Measurements from ENCODE around the gene DROSHA. TPM values are rescaled to one million over a fixed set of nuclear protein-coding genes. Genes with fewer than 3 reads are reported as not detected.

The DROSHA gene
- total and polyA plus RNA-seq, 10 donors: 34.8 to 68.5 (median 46.0) TPM

- Histone ChIP-seq H3K27ac (peak overlapping the region in 1 of 8 donors; percentile 89), H3K4me3 (peak overlapping the region; percentile 70 to 87 (median 78)), H3K9me3 (no peaks in the 10 kb centered on the region), H3K4me1 (peaks cover 15 to 63% (median 39%) of the 10 kb centered on the region in 6 donors), H3K36me3 (peaks cover 4 to 55% (median 45%) of the 10 kb centered on the region in 6 donors), H3K27me3 (replicated peaks in 1 of 7) (no peaks in the 10 kb centered on the region)
- no peak for DNase-seq
- intact Hi-C loops (cut with DNase I; ENCODE audit: low total_unique reads): no loop called here
- TF ChIP-seq CTCF (IDR thresholded peaks at IDR 0.05 in 8 of 11, conservative IDR thresholded peaks at IDR 0.05 in 3 of 11) (no peak), POLR2A (IDR thresholded peaks at IDR 0.05) (no peak)
- 76 to 89% (median 82%) methylated on average over 9 of the region's 9 CpGs for WGBS, 5 donors
Observed at GRCh38 chr5:31530541-31531265, 1.2 kb downstream of the DROSHA start.

GRCh38 chr5:31523041-31523440, 8.9 kb downstream of the DROSHA start:
- Histone ChIP-seq H3K27ac (no peak overlapping the region), H3K9me3 (no peaks in the 10 kb centered on the region), H3K27me3 (replicated peaks in 1 of 7) (no peaks in the 10 kb centered on the region), H3K4me3 (no peak overlapping the region), H3K36me3 (peaks cover 0 to 98% (median 67%) of the 10 kb centered on the region in 6 donors), H3K4me1 (no peaks in the 10 kb centered on the region)
- 96 to 99% (median 97%) methylated on average over 4 of the region's 4 CpGs for WGBS, 5 donors
- no peak for DNase-seq
- TF ChIP-seq POLR2AphosphoS5 (IDR thresholded peaks at IDR 0.05) (no peak), POLR2A (IDR thresholded peaks at IDR 0.05) (no peak)
- intact Hi-C loops (cut with DNase I; ENCODE audit: low total_unique reads): no loop called here

- H3K36me3 ChIP-seq: peaks cover 0 to 100% (median 54%) of the 10 kb centered on the region in 6 donors
- H3K4me1 ChIP-seq: peaks cover 0 to 8% (median 0%) of the 10 kb centered on the region in 6 donors
- H3K27me3 ChIP-seq (replicated peaks in 1 of 7): no peaks in the 10 kb centered on the region
- intact Hi-C loops (cut with DNase I; ENCODE audit: low total_unique reads): no loop called here
- no peaks in the 10 kb centered on the region for H3K9me3 ChIP-seq
- TF ChIP-seq CTCF (IDR thresholded peaks at IDR 0.05 in 8 of 11, conservative IDR thresholded peaks at IDR 0.05 in 3 of 11) (no peak), POLR2A (IDR thresholded peaks at IDR 0.05) (no peak), POLR2AphosphoS5 (IDR thresholded peaks at IDR 0.05) (no peak)
- DNase-seq: no peak
- 16 to 33% (median 20%) methylated on average over 1 of the region's 1 CpG for WGBS, 5 donors
- H3K27ac ChIP-seq: no peak overlapping the region
- no peak overlapping the region for H3K4me3 ChIP-seq
Observed at GRCh38 chr5:31516802-31517201, 15.1 kb downstream of the DROSHA start.

- Histone ChIP-seq H3K27me3 (replicated peaks in 1 of 7) (no peaks in the 10 kb centered on the region), H3K27ac (no peak overlapping the region), H3K9me3 (no peaks in the 10 kb centered on the region), H3K36me3 (peaks cover 0 to 100% (median 80%) of the 10 kb centered on the region in 6 donors), H3K4me3 (no peak overlapping the region), H3K4me1 (no peaks in the 10 kb centered on the region)
- intact Hi-C loops (cut with DNase I; ENCODE audit: low total_unique reads): no loop called here
- WGBS, 5 donors: 92 to 100% (median 97%) methylated on average over 4 of the region's 4 CpGs
- DNase-seq: no peak
- TF ChIP-seq POLR2AphosphoS5 (IDR thresholded peaks at IDR 0.05): no peak
- no peak for TF ChIP-seq POLR2A (IDR thresholded peaks at IDR 0.05)
- no peak for TF ChIP-seq CTCF (IDR thresholded peaks at IDR 0.05 in 8 of 11, conservative IDR thresholded peaks at IDR 0.05 in 3 of 11)
Observed at GRCh38 chr5:31511305-31511704, 20.6 kb downstream of the DROSHA start.
